Panc1 (cell line): ENCODE measurements around the gene LDHAL6B. TPM values are rescaled to one million over a fixed set of nuclear protein-coding genes. Genes with fewer than 3 reads are reported as not detected.

Experiments
- ATAC-seq: fragments of 200-7000 bp; cut with Tn5 transposase; 2 replicates; pipeline ENCODE4 v1.9.1; 2020; ENCODE audit warnings: mild to moderate bottlenecking, moderate library complexity
- BruUV-seq: library from RNA; stranded (reverse); fragments of 400-500 nt; replicated peaks from 2 replicates; lab custom pipeline; 2021; lab: Mats Ljungman, UMichigan
- CTCF ChIA-PET: fragments of 300-600 bp; sonication (Branson Sonifier 250); formaldehyde crosslinking; loops from one replicate; lab custom pipeline; 2022; ENCODE audit warnings: antibody characterized with exemption; lab: Charles Lee
- POLR2A ChIA-PET: fragments of 300-600 bp; sonication (Branson Sonifier 250); formaldehyde crosslinking; loops from one replicate; lab custom pipeline; 2022; ENCODE audit warnings: antibody characterized with exemption; lab: Charles Lee
- DNase-seq: peaks from one replicate; pipeline ENCODE4 v3.0.0-alpha.2; 2010; ENCODE audit warnings: low read depth, low spot score
- H3K27ac ChIP-seq: 2 replicates; pipeline ENCODE4 v1.5.1; 2011; ENCODE audit warnings: mild to moderate bottlenecking, low read length, inconsistent platforms
- H3K27me3 ChIP-seq: fragments of 200-500 bp; sonication (Bioruptor generic); 2 replicates; pipeline ENCODE4 v1.6.0; 2014; ENCODE audit warnings: low read length, inconsistent platforms; ENCODE audit not compliant: control insufficient read depth, insufficient read depth
- H3K36me3 ChIP-seq: fragments of 200-500 bp; sonication (Bioruptor generic); 2 replicates; pipeline ENCODE4 v1.5.1; 2014; ENCODE audit warnings: inconsistent platforms, mild to moderate bottlenecking, low read length, moderate library complexity; ENCODE audit not compliant: control insufficient read depth, insufficient read depth
- H3K4me1 ChIP-seq: 2 replicates; pipeline ENCODE4 v1.5.1; 2011; ENCODE audit warnings: inconsistent platforms, mild to moderate bottlenecking, low read length, moderate library complexity; ENCODE audit not compliant: control insufficient read depth, insufficient read depth
- H3K4me3 ChIP-seq, 2 experiments: 2 replicates each; pipeline ENCODE4 v1.5.1; 2011 to 2012; ENCODE audit warnings: low read depth in 2 of 2, low read length in 2 of 2, mild to moderate bottlenecking in 2 of 2, inconsistent platforms in 1 of 2, moderate library complexity in 1 of 2
- H3K9me3 ChIP-seq: fragments of 200-500 bp; sonication (Bioruptor generic); 2 replicates; pipeline ENCODE4 v1.5.1; 2014; ENCODE audit warnings: low read depth, mild to moderate bottlenecking, inconsistent platforms, low read length, moderate library complexity; ENCODE audit not compliant: control insufficient read depth, insufficient read depth
- POLR2AphosphoS5 ChIP-seq: IDR thresholded peaks from 2 replicates; pipeline ENCODE4 v1.6.1; 2012; ENCODE audit warnings: mild to moderate bottlenecking, low read depth, low read length, moderate library complexity
- REST ChIP-seq, 2 experiments: IDR thresholded peaks; 2 replicates each; pipeline ENCODE4 v1.6.1; 2011 to 2012; ENCODE audit warnings: low read depth in 2 of 2, control low read depth in 1 of 2, low read length in 1 of 2, mild to moderate bottlenecking in 1 of 2, moderate library complexity in 1 of 2; ENCODE audit not compliant: insufficient read depth in 1 of 2
- SIN3A ChIP-seq: IDR thresholded peaks from 2 replicates; pipeline ENCODE4 v1.6.1; 2012; ENCODE audit warnings: low read depth, mild to moderate bottlenecking, low read length, moderate library complexity, borderline replicate concordance; ENCODE audit not compliant: insufficient read depth
- TCF7L2 ChIP-seq: IDR thresholded peaks from 2 replicates; pipeline ENCODE4 v1.6.1; 2011; ENCODE audit warnings: mild to moderate bottlenecking, low read depth, low read length, inconsistent platforms
- in situ Hi-C: cut with HindIII; loops from 2 replicates; pipeline ENCODE4 v1.10.0; 2016; ENCODE audit warnings: low sequenced_read_pairs, low pct_unique_long_range_greater_than_20kb
- intact Hi-C: fragments of 100-400 bp; cut with micrococcal nuclease; formaldehyde crosslinking; loops from one replicate; pipeline ENCODE4 v1.10.0; 2022; ENCODE audit not compliant: unreplicated experiment
- total RNA-seq: library from RNA; stranded (reverse); gene quantifications from one replicate; pipeline ENCODE4 v1.2.1, GENCODE V29; 2021; ENCODE audit not compliant: unreplicated experiment
- TF ChIP-seq, protein P1 (sequence below): fragments of 450-650 bp; IDR thresholded peaks from 2 replicates; pipeline ENCODE4 v1.5.1; 2017; ENCODE audit warnings: mild to moderate bottlenecking

Gene LDHAL6B
- total RNA-seq, 1 experiment from 2014 or later: not detected

DNA sequence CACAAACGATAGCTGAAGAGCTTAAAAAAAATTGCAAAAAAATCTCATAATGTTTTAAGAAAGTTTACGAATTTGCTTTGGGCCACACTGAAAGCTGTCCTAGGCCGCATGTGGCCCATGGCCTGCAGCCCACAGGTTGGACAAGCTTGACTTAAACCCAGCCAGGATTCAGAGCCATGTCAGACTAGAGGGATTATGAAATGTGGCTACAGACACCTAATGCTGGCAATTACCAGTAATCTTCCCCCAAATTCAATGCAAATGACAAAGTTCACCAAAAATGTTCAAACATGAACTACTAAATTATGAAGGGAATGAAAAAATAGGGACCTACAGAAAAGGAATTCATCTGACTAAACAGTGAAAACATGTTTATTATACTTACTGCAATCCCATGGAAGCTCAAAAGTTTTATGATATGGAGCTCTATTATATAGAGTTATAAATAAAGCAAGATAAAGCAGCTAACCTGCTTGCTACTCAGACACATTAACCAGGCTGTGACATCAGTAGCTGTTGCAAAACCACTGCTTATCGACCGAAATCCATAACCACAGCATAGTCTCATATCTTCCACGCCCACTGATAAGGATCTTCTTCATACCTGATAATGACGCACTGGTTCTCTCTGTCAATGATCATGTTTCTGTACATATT is 49.2 kb downstream of the LDHAL6B start:
- Histone ChIP-seq H3K9me3 (no peaks in the 10 kb centered on the region), H3K27ac (no peak overlapping the region), H3K4me3 (no peak overlapping the region), H3K27me3 (no peaks in the 10 kb centered on the region), H3K4me1 (0 out of 2 replicates have a peak, but pooled peaks cover 6% of the 10 kb centered on the region), H3K36me3 (no peaks in the 10 kb centered on the region)
- no peak for DNase-seq
- in situ Hi-C loops: no loop called here
- TF ChIP-seq, protein P1, sequence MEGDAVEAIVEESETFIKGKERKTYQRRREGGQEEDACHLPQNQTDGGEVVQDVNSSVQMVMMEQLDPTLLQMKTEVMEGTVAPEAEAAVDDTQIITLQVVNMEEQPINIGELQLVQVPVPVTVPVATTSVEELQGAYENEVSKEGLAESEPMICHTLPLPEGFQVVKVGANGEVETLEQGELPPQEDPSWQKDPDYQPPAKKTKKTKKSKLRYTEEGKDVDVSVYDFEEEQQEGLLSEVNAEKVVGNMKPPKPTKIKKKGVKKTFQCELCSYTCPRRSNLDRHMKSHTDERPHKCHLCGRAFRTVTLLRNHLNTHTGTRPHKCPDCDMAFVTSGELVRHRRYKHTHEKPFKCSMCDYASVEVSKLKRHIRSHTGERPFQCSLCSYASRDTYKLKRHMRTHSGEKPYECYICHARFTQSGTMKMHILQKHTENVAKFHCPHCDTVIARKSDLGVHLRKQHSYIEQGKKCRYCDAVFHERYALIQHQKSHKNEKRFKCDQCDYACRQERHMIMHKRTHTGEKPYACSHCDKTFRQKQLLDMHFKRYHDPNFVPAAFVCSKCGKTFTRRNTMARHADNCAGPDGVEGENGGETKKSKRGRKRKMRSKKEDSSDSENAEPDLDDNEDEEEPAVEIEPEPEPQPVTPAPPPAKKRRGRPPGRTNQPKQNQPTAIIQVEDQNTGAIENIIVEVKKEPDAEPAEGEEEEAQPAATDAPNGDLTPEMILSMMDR: no peak
- TF ChIP-seq REST (IDR thresholded peaks at IDR 0.05; ENCODE audit: insufficient read depth in 1 of 2, low read depth in 2 of 2, low read length in 1 of 2) (no peak), TCF7L2 (no peak), SIN3A (no peak), POLR2AphosphoS5 (no peak)
- POLR2A ChIA-PET: no interaction called here
- intact Hi-C loops: no loop called here
- ATAC-seq: no peak
- no TSS peak for BruUV-seq
- CTCF ChIA-PET: interaction anchor here (0.7 kb wide), 1 partner anchor 51 kb away, joined by 3 read pairs; no protein-coding TSS in a partner anchor

GRCh38 chr15:59256482-59256881 is 49.8 kb downstream of the LDHAL6B start:
- H3K27ac ChIP-seq: no peak overlapping the region
- ATAC-seq (no peak), DNase-seq (no peak)
- POLR2A ChIA-PET: no interaction called here
- no TSS peak for BruUV-seq
- no peaks in the 10 kb centered on the region for H3K27me3 ChIP-seq
- intact Hi-C loops (no loop called here), in situ Hi-C loops (no loop called here)
- H3K36me3 ChIP-seq: no peaks in the 10 kb centered on the region
- CTCF ChIA-PET: no interaction called here
- H3K4me3 ChIP-seq: no peak overlapping the region
- TF ChIP-seq SIN3A: no peak
- no peak for TF ChIP-seq TCF7L2
- TF ChIP-seq REST (IDR thresholded peaks at IDR 0.05; ENCODE audit: insufficient read depth in 1 of 2, low read depth in 2 of 2, low read length in 1 of 2): no peak
- no peak for TF ChIP-seq POLR2AphosphoS5
- TF ChIP-seq, protein P1: no peak
- no peaks in the 10 kb centered on the region for H3K9me3 ChIP-seq
- H3K4me1 ChIP-seq: no peaks in the 10 kb centered on the region
